Measurements from ENCODE around the gene SP4.

- TF ChIP-seq CTCF (IDR thresholded peaks at IDR 0.05) (no peak), EP300 (IDR thresholded peaks at IDR 0.05) (no peak), POLR2A (IDR thresholded peaks at IDR 0.05) (no peak), POLR2AphosphoS5 (IDR thresholded peaks at IDR 0.05) (no peak)
These were observed 48.5 kb downstream of the SP4 start for GRCh38 chr7:21476429-21476828.

Measured in sigmoid colon (tissue), 4 donors.